IPS-NIHi11 (cell line): ENCODE measurements around the gene EIF5AL1.
"Not testable (repeated sequence)": the region's sequence is repeated elsewhere in the genome, so short reads cannot be mapped to it uniquely, and the experiment has no call there.

Experiments used
- DNase-seq: peaks from one replicate; pipeline ENCODE4 v3.0.0; 2012; ENCODE audit warnings: mixed read lengths, low spot score

EIF5AL1 gene

DNA sequence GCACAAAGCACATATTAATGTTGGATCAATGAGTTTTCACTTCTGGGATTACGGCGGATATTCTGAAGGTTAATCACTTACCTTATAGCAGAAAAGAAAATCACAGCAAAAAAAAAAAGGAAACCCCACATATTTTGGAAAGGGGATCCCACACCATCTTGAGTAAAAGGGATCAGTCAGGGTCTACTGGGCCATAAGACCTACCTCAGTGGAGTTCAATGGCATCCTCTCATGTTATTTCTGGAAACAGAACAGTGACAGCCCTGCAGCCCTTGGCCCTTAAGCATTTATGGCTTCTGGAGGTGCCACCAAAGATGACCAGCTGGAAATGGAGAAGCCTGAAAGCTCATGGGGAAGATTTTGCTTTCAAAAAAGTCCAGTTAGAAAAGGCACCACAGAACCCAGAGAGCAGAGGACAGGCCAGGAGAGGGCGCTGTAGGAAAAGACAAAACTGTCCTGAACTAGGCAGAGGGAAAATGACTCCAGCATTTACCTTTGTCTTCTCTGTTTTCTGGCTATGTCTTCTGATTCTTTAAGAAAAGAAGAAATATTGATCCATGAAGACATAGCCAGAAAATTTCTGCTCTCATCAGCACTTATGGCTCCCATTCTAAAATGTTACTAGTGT, 2.9 kb upstream of the EIF5AL1 start:
- DNase-seq: not testable (repeated sequence)

DNA sequence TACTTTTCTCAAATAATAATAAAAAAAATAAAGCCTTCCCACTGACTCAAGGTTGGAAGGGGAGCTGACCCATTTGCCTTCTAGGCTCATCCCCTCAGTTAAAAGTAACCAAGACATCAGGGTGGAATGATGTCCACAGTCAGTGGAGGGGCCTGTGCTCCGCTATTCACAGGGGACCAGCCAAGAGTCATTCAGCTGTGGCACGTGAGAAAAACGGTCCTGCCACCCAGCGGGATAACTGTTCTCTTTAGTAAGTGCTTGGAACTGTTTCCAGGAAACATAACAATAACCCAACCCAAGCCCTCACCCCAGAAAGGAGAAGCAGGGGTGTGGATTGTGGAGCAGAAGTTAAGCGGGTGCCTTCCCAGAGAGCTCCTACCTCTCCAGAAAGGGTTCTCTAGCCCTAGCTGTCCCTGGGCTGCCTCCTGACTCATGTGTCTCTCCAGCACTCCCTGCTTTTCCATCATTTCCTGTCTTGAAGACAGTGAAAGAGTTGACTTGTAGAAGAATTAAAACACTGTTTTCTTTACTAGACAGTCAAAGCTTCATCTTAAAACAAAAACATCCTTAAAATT, 2.3 kb upstream of the EIF5AL1 start:
- DNase-seq: not testable (repeated sequence)

DNA sequence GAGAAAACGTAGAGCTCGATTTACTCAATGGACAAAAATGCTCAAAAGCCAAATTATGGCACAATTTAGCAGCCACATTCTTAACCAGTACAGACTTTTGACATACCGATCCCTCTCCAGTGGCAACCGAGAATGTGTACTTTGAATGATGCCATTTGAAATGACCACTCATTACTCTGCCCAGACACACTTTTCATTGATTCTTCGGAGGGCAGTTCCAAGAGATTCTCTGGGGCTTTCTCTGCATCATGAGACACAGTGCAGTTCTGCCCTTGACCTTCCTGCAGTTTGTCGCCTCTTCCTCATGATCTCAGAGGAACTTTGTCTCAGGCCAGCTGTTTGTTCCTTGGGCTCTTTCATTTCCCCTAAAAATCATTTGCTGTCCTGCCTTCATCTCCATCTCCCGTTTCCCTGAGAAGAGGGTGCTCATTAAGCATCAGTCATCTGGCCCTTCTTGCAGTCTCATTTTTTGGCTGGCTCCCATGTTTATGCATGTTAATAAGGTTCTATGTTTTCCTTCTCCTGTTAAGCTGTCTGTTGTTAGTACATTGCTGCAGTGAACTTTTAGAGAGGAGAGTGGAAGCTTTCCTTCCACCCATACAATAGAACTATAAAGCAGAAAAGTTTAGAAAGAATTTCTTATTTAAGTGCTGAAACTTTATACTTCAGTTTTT, 4.3 kb downstream of the EIF5AL1 start:
- DNase-seq: not testable (repeated sequence)

DNA sequence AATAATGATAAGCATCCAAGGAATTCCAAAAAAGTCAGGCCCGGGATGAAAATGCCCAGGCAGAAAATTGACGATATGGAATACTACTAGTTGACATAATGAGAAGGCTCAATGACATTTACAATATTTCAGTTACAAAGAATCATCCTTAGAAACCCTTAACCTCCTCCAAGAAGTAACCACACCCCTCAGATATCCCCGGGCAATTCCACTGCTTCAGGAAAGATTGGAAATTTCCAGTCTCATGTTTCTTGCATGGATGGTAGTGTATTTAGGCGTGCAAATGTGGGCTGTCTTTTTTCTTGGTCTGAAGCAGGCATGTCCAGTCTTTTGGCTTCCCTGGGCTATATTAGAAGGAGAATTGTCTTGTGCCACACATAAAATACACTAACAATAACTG, 5.2 kb downstream of the EIF5AL1 start:
- not testable (repeated sequence) for DNase-seq

DNA sequence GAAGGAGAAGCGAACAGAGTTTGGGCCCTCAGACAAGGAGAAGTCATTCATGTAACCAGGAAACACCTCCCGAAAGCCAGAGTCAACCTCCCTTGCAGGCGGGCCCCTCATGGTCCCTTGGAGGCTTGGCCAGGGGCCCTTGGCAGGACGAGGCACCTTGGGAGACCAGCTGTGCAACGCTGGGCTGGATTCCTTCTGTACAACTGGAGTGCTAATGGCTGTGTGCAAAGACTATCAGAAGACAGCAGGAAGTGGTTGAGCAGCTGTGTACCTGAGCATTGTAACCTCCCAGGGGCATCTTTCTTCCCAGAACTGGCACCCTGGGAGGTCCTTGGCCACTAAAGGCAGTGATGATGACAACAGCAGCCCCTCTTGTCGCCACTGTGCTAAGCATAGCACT, 9.4 kb downstream of the EIF5AL1 start:
- DNase-seq: not testable (repeated sequence)

DNA sequence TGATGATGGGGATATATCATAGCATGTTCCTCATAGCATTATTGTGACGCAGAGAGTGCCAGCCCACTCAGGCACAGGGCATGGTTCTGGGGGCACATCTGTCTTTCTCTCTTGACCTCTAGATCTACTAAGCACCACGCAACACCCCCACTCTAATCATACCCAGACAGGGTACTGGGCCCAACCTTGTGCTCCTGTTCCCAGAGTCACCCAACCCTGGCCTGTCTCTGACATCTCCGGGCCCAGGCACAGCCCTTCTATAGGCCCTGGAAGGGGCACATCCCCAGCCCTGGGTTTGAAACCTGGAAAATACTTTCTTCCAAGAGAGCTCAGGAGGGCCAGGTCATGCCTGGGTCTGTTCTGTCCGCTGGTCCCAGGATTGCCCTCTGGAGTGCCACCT, 10.1 kb downstream of the EIF5AL1 start:
- not testable (repeated sequence) for DNase-seq

DNA sequence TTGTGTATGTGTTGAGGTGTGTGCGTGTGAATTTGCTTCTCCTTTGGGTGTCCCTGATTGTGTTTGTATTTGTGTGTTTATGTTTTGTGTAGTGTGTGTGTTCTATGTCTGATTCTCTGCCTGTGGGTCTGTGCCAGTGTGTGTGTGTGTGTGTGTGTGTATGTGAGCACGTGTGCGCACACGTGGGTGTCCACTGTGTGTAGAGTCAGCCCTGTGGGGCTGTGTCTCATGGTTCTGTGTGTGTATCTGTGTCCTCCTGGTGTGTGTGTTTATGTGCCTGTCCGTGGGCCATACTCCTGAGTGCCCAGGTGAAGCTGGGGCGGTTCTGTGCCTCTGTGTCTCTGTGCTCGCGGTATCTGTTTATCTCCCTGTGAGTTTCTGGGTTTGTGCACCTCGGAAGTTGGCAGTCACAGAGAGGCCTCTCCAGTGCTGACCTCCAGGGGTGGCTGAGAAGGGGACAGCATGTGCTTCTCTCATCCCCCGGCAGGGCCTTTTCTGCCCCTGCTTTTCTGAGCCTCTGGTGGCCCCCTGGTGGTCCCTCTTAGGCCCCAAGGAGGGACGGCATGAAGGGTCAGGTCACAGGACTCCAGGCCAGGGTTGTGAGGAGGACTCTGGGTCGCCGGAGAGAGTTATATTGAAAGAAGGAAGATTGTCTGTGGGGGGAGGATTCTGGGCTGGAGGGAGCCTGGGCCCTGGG, 11.0 kb downstream of the EIF5AL1 start:
- DNase-seq: not testable (repeated sequence)

DNA sequence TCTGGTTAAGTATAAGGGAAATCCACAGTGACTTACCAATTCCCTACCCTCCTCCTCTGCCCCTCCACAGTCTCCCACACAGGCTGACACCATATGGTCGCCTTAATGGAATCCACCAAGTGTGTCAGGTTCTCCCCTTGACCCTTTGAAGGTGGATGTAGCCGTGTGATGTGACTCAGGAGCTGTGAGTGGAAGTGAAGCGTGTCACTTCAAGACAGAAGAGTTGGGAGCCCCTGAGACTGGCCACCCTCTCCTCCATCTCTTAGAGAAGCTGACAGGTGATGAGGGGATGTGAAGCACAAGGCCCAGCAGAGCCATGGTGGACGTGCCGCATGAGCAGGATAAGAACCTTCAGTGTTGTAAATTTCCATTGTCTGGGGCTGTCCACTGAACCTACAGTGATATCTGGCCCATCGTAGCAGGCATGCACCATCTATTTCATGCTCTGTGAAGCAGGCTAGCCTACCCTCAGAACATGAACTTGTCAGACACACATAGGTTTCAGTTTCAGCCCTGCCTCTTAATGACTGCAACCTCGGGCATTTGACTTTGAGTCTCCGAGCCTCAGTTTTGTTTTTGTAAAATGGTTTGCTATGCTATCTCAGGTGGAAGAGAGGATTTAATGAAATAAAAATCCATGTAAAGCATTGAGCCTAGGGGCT, 12.8 kb downstream of the EIF5AL1 start:
- not testable (repeated sequence) for DNase-seq

DNA sequence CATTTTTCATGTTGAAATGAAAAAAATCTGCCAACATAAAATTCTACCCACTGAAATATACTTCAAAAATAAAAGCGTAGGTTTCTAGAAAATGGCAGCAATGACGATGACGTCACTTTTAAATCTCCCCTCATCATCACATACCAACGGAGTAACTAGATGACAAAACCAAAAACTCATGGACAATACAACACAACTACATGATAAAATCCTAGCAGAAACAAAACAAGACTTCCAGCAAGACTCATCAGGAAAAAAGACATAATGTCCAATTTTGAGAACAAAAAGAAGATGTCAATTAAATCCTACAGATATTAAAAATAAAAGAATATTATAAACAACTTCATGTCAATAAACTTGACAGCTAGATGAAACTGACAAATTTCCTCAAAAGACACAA, 15.9 kb downstream of the EIF5AL1 start:
- not testable (repeated sequence) for DNase-seq

DNA sequence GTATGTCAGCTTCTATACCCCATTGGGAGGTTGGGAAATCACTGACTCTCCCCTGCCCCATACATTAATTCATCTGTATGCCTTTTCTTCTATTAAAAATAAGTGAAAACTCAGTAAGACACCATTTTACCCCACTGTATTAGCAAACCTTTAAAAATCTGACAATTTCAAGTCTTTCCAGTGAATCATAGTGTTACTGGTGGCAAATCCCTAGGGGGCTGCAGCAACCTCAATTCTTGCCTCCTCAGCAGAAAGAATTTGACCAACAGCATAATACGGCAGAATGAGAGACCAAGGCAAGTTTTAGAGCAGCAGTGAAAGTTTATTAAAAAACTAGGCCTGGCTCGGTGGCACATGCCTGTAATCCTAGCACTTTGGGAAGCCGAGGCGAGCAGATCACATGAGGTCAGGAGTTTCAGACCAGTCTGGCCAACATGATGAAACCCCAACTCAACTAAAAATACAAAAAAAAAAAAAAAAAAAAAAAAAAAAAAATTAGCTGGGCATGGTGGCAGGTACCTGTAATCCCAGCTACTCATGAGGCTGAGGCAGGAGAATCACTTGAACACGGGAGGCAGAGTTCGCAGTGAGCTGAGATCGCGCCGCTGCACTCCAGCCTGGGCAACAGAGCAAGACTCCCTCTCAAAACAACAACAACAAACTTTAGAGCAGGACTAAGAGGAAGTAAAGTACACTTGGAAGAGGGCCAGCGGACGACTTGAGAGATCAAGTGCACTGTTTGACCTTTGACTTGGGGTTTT, 21.0 kb downstream of the EIF5AL1 start:
- DNase-seq: not testable (repeated sequence)

DNA sequence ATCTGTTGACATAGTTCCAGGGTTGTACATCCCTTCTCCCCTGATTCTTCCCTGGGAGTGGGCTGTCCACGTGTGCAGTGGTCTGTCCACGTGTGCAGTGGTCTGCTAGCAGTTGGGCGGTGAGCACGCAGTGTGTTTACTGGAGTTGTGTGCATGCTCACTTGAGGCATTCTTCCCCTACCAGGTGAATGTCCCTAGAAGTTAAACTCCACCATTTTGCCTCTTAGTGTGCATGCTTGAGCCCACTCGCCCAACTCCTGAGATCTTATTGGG, 21.5 kb downstream of the EIF5AL1 start:
- not testable (repeated sequence) for DNase-seq

DNA sequence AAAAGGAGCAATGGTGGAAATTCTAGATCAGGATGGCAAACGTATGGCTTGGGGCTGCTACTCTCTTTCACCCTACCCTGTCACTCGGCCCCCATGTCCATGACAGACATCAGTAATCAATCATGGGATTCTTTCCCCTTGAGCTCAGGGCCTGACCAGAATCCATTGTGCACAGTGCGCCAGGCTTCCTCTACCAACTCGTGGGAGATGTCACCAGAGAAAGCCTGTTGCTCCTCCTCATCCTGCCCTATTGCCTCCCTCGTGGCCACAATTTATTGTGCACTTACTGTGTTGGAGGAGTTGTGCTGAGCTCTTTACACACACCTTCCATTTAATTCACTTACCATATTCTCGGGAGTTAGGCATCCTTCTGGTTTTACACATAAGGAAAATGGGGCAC, 26.0 kb downstream of the EIF5AL1 start:
- DNase-seq: not testable (repeated sequence)

DNA sequence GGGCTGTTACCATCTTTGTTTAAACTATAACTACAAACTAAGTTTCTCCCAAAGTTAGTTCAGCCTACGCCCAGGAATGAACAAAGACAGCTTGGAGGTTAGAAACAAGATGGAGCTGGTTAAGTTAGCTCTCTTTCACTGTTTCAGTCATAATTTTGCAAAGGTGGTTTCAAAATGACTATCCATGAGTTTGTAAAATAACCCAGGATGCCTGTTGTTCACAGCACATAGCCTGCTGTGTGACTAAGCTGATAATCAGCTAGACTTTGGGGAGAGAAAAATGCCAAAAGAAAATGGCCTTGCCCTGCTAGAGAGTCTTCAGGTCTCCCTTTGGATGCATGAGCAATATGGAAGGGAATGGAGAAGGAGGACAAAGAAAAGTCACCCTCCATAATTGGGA, 28.6 kb downstream of the EIF5AL1 start:
- DNase-seq: not testable (repeated sequence)

DNA sequence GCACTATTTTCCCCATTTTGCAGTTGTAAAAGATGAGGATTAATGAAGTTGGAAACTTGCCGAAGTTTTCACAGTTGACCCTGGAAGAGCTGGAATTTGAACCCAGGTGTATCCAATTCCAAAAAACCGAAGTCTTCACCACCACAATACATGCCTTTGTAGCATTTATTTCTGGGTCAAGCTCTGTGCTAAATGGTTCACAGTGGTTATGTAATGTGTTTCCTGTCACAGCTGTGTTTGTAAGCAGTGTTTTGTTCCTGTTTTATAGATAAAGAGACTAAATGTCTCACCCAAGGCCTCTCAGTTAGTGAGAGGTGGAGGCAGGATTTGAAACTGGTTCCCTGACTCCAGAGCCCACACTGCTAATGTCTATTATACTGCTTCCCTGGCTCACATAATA, 30.3 kb downstream of the EIF5AL1 start:
- DNase-seq: no peak

DNA sequence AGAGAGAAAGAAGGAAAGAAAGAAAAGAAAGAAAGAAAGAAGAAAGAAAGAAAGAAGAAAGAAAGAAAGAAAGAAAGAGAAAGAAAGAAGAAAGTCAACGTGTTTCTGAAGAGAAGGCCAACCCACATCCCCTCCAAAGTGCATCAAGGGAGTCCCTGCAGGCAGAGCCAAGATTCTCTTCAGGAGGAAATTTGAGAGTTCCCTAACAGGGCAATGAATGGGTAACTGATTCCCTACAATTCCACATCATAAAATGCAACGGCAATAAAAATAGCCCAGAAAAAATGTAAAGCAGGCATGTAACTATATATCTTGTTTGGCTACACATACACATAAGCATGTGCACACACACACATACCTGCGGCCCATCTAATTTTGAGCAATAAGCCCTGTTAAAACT, 32.1 kb downstream of the EIF5AL1 start:
- DNase-seq: not testable (repeated sequence)

DNA sequence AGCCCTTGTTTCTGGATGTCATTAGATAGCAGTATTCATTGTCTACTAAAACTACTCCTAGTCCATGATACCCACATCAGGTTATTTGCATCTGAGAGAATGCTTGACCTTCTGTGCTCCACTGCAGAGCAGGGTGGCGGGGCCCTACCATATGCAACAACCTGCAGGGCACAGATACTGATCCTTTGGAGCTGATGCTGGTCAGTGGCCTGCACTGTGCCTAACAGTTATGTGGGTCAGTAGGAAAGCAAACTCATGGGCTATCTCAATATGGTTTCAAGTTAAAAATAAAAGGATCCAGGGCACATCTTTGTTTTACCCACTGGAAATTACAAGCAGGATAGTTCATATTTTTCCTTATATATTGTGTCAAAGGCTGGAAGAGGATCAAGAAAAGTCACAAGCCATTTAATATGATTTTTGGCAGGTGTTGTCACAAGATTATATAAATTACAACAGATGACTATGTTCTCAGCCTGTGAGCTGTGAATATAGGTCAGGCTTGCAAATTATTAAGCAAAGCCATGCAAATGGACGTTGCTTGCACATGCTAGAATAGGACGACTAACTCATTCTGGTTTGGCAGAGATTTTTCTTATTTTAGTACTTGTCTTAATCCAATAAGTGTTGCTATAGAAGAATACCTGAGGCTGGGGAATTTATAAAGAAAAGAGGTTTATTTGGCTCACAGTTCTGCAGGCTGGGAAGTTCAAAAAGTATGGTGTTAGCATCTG, 32.8 kb downstream of the EIF5AL1 start:
- not testable (repeated sequence) for DNase-seq

DNA sequence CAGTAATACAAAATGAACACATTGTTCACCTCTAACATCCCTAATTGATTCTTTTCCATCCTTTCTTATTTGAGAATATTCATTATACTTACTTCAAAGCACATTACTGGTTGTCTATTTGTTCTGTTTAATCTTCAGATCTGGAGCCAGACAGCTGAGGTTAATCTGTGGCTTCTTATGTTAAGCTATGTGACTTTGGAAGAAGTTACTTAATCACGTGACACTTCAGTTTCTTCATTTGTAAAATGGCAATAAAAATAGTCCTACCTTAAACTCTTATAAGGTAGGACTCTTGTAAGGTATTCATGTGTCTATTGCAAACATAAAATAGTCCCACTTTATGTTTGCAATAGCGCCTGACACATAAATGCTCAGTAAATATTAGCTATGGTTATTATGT, 34.8 kb downstream of the EIF5AL1 start:
- DNase-seq: not testable (repeated sequence)

DNA sequence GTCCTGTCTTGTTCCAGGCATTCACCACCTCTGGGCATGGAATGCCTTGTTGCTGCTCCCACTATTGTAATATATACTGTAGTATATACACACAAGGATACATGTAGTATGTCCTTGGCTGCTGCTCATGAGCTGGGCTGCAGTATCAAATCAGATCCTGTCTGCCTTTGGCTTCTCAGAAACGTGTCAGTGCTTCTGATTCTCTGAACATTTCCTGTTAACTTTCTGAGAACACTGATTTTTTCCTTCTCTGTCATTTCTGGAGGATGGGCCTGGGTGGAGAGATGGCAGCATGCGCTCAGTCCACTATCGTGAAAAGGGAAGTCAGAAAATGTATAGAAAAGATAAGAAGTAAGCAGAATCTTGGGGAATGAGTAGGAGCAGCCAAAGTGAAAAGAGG, 35.6 kb downstream of the EIF5AL1 start:
- DNase-seq: no peak

DNA sequence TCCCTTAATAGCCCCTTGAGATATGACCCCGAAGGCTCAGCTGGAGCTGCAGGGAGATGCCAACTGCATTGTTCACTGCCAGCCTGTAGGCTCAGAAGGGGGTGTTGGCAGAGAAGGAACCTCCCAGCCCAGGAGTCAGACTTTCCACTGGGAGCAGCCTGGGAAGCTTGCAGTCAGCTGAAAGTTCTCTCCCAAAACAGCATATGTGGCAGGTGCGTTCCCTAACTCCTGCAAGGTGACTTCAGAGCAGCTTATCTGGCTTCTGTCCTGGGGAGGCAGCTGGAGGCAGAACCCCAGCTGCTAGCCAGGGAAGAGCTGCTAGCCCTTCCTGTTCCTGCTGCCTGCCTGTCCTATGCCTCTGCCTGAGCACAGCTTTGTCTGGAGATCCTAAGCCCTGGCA, 39.8 kb downstream of the EIF5AL1 start:
- no peak for DNase-seq

DNA sequence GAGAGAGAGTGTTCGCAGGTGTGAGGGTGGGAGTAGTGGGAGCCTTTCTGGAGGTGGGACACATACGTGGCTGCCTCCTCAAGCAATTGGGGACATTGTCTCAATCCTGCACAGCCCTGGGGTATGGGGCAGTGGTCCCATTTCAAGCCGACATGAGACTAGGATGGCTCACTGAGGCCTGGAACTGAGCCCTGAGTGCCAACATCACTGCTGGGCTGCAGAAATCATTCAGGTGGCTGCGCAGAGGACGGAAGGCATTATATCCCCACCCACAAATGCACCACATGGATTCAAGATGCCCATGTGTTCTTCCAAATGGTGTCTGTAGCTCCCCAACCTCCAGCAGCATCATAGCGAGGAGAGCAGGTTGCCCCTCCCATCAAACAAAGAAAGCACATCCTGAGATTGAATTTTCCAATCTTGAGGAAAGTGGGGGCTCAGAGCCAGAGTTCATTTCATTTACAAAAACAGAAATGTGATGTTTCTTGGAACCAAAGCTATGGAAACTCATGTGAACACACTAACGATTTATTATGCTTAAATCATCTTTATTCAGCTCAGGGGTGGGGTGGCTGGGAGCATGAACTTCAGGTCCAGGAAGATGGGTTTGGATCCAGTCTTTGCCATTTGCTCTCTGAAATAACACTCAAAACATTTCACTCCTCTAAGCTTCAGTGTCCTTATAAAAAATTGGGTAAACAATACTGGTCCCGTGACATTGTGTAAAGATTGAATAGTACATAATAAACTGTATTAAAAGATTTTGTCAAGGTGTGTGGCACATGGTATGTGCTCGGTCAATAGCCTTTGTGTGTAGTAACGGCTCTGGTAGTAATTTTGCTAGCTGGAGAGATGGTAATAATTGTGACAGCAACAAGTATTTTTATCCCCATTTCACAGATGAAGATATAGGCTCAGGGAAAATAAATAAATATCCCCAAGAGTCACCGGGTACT, 43.3 kb downstream of the EIF5AL1 start:
- no peak for DNase-seq
